Kasumi-1 (cell line): ENCODE data around the gene HARS1.
"Not testable (repeated sequence)": the region's sequence is repeated elsewhere in the genome, so short reads cannot be mapped to it uniquely, and the experiment has no call there.

Source experiments
- DNase-seq, 2 experiments: peaks; one replicate each; lab custom pipeline; 2025; lab: John Stamatoyannopoulos, UW

Gene HARS1

DNA sequence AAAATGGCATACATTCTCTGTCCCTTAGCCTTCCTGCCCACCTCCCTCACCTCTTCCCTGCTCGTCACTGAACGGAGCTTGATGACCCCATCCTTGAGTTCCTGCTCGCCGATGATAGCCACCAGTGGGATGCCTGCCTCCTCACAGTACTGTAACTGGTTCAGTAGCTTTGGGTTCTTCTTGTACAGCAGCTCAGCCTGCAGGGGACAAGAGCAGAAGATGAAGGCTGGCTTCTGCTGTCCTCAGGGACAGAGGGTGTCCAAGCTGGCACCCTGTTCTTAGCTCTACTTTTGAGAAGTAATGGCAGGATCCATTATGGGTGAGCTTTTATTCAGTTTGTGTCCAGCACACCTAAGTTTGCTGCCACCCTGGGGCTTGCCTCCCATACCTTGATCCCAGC is 16.5 kb downstream of the HARS1 start:
- no peak for DNase-seq

DNA sequence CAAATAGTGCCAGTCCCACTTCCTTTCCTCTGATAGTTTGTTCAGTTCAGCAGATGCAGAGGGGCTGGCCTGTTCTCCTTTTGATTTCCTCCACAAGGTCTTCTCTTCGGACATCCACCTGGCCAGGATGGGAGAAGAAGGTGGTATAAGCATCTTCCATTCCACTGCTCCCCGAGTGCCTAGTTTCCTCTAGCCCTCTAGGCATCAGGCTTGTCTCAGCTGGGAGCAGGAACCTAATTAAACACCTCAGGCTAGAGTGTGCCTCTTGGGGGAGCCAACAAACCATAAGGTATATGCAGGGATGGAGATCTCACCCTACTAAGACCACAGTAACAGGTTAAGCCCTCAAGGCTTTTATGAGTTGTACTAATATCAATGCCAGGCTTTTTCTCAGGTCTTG is 17.0 kb downstream of the HARS1 start:
- DNase-seq: no peak

- DNase-seq: no peak
These were observed 17.8 kb downstream of the HARS1 start, which contains the start of gene DND1 for GRCh38 chr5:140673187-140673976. DND1 (minus strand) TSS chr5:140673576; CDS start chr5:140673542, 34 bp downstream.

DNA sequence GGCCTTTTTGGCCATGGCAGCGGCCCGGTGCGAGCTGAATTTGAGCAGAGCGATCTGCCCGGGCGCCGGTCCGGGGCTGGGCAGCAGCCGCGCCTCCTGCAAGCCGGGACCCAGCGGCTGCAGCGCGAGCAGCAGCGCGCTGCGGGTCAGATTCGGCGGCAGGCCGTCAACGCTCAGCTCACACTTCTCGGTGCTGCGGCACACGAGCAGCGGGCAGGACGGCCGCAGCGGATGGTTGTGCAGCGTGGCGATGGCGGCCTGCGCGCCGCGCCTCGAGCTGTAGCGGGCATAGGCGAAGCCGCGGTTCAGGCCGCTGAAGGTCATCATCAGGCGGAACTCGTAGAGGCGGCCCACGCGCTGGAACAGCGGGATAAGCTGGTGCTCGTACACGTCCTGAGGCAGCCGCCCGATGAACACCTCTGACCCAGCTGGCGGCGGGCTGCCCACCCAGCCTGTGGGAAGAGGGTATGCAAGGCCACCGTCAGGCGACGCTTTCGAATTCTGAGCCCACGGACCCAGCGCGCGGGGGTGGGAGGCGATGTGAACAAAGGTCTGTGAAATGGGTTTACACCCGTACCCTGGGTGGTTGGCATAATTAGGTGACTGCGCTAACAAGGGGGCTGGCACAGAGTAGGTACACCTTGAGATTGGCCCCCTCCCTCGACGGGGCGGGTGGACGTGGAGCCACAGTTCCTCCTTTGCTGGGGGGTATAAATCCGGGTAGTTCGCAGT is 18.5 kb downstream of the HARS1 start:
- DNase-seq: no peak

- DNase-seq: no peak
These were observed 19.6 kb downstream of the HARS1 start for GRCh38 chr5:140671472-140672125.

- DNase-seq: not testable (repeated sequence)
These were observed 20.1 kb downstream of the HARS1 start for GRCh38 chr5:140671035-140671434.

DNA sequence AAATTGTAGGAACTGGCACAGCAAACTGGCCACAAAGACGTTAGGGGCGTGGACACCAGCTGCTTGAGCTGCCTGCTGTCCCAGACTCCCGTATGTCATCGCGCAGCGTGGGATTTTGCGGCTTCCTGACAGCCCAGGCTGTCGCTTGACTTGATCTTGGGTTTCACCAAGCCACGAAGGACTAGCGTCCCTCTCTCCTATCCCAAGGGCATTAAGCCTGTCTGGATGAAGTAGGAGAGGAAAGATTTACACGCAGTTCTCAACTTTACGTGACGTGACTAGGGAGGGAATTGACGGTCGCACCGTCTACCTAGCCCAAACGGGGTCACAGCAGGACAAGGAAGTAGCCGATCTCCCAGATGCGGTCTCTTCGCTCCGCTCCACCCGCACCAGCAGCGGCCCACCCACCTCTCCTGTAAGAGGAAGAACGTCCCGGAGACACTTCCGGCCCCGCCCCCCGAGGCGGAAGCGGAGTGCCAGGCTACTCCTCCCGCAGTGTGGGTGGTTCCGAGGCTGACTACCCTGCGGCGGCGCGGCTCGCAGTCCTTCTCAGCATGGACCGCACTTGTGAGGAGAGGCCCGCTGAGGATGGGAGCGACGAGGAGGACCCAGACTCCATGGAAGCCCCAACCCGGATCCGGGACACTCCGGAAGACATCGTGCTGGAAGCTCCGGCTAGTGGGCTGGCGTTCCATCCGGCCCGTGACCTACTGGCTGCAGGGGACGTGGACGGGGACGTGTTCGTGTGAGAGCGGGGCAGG is 26.6 kb downstream of the HARS1 start, which contains the start of gene WDR55:
Gene WDR55 (plus strand): TSS at position 546 of the 761 bp plus-strand sequence. CDS start 9 bp downstream, at position 555.
- DNase-seq: peak; percentile 94 to 95

DNA sequence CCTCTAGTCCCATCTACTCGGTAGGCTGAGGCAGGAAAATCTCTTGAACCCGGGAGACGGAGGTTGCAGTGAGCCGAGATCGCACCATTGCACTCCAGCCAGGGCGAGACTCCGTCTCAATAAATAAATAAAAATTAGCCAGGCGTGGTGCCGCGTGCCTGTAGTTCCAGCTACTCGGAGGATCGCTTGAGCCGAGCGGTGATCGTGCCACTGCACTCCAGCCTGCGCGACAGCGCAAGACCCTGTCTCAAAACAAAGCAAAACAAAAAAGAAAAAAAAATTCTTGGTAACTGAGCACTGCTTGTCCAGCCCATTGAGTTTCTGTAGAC is 27.2 kb downstream of the HARS1 start:
- no peak for DNase-seq

DNA sequence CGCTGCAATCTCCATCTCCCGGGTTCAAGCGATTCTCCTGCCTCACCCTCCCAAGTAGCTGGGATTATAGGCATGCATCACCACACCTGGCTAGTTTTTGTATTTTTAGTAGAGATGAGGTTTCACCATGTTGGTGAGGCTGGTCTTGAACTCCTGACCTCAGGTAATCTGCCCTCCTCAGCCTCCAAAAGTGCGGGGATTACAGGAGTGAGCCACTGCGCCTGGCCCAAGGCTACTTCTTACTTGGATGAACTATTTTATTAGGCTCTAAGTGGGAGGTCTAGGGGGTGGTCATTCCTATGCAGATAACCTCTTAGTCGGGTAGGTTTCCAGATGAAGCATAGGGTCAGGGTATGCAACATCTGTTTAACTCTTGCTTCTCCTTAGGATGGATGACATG is 30.8 kb downstream of the HARS1 start:
- DNase-seq: not testable (repeated sequence)

GRCh38 chr5:140658870-140659269 is 32.3 kb downstream of the HARS1 start:
- DNase-seq: no peak

DNA sequence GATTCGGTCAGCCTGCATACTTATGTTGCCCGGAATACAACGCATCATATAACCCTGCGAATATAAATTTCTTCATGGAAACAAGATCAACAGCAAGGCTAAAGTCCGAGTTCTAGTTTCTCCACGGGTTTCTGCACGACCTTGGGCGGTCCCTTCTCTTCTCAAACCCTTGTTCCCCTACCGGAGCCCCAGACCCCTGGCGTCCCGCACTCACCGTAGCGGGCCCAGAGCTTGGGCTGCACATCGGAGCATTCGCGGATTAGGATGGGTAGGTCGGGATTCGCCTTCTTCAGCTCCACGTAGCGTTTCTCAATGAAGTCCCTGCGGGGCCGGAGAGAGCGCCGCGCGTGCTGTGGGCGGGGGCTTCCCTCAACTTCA is 44.1 kb downstream of the HARS1 start:
- peak in 1 of 2 experiments; percentile 23 for DNase-seq

DNA sequence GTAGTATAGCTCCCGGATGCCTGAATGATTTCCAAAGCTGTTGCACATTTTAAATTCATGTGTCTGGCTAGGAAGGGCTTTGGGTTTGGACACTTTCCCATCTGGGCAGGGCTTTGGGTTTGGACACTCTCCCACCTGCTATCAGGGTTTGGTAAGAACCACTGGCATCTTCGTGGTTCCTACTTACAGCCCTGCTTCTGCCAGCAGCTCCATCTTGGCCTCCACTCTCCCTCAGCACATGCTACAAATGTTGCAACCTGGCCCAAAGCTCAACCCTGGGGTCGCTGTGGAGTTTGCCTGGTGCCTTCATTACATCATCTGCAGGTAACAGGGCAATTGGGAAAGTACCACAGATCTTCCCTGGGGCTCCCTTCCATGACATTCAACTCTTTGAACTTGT is 48.5 kb downstream of the HARS1 start:
- DNase-seq: no peak

DNA sequence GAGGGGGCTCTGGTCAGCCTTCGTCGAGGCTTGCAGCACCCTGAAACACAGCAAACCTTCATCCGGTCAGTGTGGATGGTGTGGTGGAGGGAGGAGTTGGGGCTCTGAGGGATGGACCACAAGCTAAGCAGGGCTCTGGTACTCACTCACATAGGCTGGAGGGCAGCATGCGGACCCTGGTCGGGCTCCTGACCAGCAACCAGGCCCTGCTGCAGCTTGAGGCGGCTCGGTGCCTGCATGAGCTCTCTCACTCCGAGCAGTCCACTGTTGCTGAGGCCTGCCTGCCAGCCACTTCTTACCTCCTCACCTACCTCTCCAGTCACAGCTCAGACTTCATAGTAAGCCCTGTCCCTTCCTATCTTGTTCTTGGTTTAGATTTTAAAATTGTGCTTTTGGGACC is 49.5 kb downstream of the HARS1 start:
- DNase-seq: no peak

GRCh38 chr5:140639148-140639981 is 51.8 kb downstream of the HARS1 start, which contains the start of gene TMCO6:
TMCO6 (plus strand) TSS chr5:140639451; CDS start chr5:140639528, 77 bp downstream.
- DNase-seq: peak; percentile 94 to 95

GRCh38 chr5:140638898-140639147 is 52.3 kb downstream of the HARS1 start:
- DNase-seq: not testable (repeated sequence)

DNA sequence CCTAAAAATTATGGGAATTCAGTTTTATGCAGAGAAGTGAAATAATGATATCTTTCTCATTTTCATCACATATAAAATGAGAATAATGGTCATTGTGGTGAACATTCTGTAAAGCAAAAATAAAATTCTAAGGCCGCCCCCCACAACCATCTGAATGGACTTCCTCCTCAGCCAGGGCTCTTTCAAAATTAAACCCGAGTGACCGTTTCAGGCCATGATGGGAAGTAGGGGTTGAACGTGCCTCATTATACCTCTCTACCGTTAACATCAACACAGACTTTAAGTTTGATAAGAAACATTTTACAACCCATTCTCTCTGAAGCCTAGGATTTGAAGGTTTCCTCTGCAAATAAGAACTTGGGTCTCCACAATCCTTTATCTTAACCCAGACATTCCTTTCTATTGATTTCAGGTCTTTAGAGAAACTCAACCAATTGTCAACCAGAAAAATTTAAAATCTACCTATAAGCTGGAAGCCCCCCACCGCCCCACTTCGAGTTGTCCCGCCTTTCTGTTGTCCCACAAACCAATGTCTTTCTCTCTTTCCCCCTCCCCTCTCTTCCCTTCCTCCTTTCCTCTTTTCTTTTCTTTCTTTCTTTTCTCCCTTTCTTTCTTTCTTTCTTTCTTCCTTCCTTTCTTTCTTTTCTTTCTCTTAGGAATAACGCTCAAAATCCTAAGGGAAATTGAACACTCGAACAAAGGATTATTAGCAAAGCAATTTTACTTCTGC is 53.6 kb downstream of the HARS1 start:
- no peak for DNase-seq

DNA sequence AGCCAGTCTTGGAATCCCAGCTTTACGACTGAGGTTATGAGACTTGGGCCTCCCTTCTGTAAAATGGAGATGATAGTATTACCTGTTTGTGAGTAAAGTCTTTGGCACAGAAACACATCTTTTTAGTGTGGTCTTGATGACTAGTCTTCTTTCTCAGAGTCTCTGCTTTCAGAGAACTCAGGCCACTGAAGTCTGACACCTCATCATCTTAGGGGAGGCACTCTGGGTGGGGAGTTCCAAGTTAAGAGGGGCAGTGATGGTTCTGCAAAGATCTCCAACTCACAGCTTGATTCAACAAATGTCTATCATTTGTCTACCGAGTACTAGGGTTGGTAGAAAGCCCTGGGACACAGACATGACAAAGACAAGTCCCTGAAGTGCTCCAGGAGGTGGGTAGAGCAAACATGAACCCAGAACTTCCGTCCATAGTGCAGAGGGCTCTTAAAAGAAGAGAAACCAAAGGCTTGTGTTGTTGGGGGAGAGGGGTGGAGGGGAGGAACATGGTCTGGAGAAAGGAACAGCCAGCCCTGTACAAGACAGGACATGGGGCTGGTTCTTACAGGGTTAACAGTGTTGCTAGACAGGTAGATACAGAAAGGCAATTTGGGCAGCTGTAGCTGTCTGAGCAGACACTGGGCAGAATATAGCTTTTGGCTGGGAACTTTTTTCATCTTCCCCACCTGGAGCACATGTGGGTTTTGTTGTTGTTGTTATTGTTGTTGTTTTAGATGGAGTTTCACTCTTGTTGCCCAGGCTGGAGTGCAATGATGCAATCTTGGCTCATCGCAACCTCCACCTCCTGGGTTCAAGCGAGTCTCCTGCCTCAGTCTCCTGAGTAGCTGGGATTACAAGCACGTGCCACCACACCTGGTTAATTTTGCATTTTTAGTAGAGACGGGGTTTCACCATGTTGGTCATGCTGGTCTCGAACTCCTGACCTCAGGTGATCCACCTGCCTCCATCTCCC is 55.6 kb downstream of the HARS1 start:
- DNase-seq: no peak

DNA sequence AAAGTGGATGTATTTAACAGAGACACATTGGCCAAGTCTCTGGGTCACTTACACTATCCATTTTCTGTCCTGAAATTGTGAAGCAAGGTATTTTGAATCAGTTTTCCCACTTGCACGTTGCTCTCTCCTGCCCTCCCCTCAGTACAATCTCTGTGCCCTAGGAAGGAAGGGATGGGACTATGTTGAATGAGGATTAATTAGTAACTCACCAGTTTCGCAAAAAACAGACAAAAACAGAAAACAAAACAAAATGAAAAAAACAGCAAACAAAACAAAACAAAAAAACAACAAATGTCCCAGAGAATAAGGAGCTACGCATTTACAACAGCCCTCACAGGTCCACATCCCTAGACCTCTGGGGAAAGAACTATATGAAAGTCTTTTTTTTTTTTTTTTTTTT is 57.1 kb downstream of the HARS1 start:
- no peak for DNase-seq

GRCh38 chr5:140633501-140633900 is 57.7 kb downstream of the HARS1 start:
- no peak for DNase-seq
